Spleen (tissue), 7 donors: ENCODE data around the gene NUP210L.

Experiments
- CTCF ChIP-seq, 11 experiments: fragments of 200-600 bp in 7 of 11; fragments of 450-650 bp in 4 of 11; sonication (generic) in 4 of 11; IDR thresholded peaks in 8 of 11; conservative IDR thresholded peaks in 3 of 11; 1 replicate in 7 of 11; 2 replicates in 4 of 11; pipeline versions ENCODE4 v1.4.0 to v1.8.0; 2016 to 2021; ENCODE audit warnings: antibody characterized with exemption in 11 of 11, inconsistent platforms in 4 of 11, mild to moderate bottlenecking in 1 of 11
- POLR2A ChIP-seq, 3 donors: fragments of 450-650 bp; IDR thresholded peaks; one replicate each; pipeline ENCODE4 v1.5.1; 2017; ENCODE audit warnings: antibody characterized with exemption in 3 of 3, mild to moderate bottlenecking in 1 of 3
- POLR2AphosphoS5 ChIP-seq, 3 donors: sonication (generic); formaldehyde crosslinking; IDR thresholded peaks; one replicate each; pipeline ENCODE4 v1.5.1; 2017; ENCODE audit warnings: antibody characterized with exemption in 3 of 3
- donor health status: DM: no; HTN: no; CAD: no; lungs with moderate emphysema.
- donor health status: DM: no; HTN: no; CAD: no.
- donor health status: DM: no; HTN: no; CAD: no.

GRCh38 chr1:154075746-154076145 is 79.1 kb downstream of the NUP210L start:
- TF ChIP-seq CTCF (IDR thresholded peaks at IDR 0.05 in 8 of 11, conservative IDR thresholded peaks at IDR 0.05 in 3 of 11) (no peak), POLR2AphosphoS5 (IDR thresholded peaks at IDR 0.05) (no peak), POLR2A (IDR thresholded peaks at IDR 0.05) (no peak)
